Measurements from ENCODE around the gene C10orf105.
A peak's percentile ranks its signal among the peaks of the same experiment; 100 is the strongest.

C10orf105 gene

DNA sequence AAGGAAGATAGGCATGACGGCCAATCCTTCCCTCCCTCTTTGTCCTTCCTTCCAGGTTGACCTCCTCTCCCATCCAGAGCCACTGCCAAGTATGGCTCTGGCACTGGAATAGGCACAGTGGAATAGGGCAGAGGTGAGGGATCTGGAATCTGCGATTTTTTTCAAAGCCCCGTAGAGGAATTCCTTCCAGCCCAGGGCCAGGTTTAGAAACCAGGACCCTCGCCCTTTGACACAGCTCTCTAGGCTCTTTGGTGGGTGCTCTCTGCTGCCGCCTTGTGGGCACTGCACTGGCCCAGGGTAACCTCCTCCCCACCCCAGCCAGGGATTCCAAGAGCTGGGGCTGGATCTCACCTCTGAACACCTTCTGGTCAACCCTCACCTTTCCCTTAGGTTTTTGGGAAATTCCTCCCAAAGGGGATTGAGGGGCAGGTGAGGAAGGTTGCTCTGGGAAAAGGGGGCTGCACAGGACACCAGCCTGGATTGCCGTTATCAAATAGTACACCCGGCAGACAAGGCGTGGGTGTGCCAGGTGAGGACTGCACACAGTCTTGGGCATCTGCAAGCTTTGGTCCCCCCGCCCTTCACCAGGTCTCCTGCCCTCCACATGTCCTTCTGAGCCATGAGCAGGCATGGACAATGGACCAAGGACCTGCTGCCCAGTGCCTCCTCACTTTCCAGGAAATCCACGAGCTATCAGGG is 22.8 kb downstream of the C10orf105 start:
- peak; percentile 45 for DNase-seq

DNA sequence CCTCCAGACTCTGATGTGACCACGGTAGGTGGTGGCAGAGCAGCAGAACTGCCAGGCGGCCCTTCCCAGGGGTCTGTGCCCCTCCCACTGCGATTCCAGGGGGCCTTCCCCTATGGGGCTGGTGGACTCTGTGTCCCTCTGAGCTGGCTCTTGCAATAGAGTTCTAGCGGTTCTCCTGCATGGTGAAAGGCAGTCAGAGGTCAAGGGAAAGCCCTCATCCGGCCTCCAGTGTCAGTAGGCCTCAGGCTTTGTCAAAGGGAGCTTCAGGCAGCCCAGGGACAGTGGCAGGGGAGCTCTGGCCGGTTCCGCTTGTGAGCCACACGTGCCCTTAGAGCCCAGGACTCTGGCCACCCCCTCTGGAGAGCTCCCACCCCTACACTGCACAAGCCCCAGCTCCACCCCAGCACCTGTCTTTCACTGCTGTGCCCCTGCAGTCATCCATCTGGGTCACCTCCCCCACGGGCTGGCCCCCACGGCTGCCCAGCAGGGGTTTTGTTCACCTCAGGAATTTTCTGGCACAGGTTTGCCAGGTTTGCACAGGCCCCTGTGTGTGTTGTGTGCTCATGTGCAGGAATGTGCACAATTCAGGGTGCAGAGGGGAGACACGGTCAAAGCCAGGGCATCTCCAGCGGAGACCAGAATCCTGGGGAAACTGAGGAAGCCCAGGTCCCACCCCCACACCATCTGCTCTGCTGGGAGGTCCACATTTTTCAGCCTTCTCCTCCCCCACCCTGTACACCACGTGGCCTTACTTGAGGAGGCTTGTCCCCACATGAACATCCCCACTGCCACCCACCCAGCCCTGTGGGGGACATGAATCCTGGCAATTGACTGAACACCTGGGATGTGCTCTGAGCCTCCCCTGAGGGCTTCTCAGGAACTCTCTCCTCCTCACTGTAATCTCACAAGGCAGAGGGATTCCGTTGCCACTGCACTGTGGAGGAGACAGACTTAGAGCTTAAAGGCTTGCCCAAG is 23.8 kb downstream of the C10orf105 start:
- DNase-seq: no peak

DNA sequence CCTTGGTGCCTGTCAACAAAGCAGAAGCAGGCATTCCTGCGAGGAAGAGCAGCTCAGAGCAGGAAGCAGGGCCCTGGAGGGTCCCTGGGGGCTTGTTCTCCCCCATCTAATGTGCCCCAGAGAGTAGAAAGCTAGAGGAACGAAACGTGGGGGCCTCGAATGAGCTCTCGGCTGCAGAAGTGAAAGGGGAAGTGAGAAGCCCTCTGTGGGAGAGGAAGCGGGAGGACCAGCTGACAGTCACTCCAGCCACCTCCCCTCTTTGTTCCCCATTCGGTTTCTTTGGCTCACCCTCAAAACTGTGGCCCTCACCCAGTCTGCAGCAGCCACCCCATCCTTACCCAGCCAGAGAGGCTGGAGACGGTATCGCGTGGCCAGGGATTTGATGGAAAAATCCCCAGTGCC is 25.0 kb downstream of the C10orf105 start:
- peak; percentile 22 for DNase-seq

DNA sequence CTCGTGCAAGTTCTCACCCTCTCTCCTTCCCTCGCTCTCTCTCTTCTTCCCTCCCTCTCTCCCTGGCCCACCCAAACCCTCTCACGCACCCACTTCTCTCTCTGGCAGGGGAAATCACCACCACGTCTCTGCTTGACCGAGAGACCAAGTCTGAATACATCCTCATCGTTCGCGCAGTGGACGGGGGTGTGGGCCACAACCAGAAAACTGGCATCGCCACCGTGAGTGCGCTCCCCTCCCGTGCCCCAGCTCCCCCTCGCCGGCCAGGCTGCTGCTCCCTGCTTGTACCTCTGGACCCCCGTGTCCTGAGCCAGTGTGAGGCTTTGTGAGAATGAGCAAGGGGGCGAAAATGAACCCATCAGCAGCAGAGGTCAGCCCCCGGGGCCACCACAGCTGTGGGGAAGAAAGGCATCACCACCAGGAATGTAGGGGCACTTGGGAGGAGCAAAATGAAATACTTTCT is 25.5 kb downstream of the C10orf105 start:
- DNase-seq: no peak

DNA sequence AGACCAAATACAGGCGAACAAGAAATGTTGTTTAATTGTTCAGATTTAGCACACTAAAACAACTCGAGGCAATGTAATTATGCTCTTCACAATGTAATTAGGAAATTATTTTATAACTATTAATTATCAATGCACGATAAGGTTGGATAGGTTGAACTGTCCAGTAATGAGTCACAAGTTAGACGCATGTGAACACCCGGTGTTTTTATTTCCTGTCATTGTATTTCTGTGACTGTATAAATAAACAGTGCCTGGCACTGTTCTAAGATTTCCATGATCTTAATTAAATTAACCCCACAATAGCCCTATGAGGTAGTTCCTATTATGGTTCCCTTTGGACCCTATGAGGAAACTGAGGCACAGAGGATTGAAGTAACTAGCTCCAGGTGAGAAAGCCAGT is 26.2 kb downstream of the C10orf105 start:
- DNase-seq: no peak

DNA sequence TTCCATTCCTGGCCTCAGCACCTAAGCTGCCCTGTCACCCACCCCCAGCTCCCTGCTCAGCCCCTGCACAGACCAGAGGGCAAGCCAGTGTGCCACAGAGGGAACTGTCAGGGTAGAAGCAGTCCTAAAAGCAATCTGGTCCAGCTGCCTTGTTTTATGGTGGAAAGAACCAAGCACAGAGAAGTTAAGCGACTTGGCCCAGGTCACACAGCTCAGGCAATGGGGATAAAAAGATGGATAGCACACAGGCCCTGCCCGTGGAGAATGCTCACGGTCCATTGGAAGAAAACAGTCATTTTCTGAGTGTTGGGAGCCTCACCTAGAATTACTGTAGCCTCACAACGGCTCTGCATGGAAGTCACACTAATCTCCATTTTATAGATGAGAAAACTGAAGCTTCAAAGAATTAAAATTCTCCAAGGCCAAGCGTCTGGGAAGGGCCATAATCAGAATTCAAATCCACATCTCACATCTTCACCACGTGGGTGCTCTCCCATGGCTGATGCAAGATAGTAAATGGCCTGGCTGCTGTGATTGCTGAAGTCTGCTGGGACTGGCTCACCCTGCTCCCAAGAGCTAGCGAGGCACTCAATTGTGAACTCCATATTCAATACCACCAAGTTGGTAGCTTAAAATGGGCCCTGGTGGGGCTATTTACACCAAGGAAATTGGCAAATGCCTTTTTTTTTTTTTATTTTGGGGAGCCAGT is 26.8 kb downstream of the C10orf105 start:
- DNase-seq: no peak

DNA sequence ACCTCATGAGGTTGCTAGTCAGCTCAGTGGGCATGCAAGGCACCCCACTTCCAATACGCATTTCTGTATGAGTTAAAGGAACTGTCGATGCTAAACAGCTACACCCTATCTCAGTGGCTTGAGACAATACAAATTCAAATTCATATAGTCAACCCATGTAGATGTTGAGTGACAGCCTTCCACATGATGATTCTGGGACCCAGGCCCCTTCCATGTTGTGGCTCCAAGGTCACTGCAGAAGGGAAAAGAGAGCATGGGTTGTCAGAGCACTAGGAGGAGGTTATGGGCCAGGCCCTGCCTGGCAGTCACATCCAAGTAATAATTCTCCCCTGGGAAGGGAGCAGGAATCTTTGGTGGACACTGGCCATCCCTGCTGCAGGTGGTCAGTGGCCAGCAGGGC is 28.2 kb downstream of the C10orf105 start:
- DNase-seq: no peak

DNA sequence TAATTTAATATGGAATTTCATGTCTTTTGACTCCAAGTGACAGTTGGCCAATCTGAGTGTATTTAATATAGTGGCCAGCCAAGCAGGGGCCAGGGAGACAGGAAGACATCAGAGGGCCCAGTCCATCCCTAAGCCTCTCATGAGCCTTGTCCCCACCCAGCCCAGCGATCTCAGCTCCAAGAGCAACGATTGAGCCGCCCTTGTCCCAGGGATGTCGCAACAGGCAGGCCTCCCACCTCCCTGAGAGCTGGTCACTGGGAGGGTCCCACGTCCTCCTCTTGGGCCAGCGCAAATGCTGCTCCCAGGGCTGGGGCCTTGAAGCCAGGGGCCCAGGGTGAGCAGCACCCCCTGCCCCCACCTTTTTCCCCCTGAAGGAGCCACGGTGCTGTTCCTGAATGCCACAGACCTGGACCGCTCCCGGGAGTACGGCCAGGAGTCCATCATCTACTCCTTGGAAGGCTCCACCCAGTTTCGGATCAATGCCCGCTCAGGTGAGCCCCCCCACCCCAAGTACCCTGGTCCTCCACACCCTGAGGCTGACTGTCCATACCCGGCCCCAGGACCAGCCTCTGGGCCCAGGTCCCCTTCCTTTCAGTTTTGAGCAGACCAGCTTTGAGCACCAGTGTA is 29.4 kb downstream of the C10orf105 start:
- DNase-seq: no peak

DNA sequence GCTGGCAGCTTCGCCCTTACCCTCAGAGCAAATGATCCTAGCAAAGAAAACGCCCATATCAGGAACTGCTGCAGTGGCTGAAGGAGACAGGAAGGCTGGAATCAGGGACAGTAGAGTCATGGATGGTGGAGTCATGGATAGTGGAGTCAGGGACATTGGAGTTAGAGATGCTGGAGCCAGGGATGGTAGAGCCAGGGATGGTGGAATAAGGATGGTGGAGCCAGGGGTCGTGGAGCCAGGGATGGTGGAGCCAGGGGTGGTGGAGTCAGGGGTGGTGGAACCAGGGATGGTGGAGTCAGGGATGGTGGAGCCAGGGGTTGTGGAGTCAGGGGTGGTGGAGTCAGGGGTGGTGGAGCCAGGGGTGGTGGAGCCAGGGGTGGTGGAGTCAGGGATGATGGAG is 31.3 kb downstream of the C10orf105 start:
- no peak for DNase-seq

DNA sequence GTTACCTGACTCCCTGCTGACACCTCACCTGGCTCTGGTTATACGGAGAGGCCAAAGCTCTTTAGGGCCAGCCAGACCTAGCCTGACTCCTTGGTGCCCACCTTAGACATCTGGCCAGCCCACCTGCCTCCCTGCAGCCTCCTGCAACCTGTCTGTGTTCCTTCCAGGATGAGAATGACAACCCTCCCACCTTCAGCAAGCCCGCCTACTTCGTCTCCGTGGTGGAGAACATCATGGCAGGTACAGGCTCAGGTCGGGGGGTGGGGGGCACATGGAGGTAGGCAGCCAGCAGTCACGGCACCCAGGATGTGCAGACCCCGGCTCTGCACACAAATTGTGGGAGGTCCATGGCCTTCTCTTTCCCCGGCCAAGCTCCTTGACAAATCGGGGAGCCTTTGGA is 32.1 kb downstream of the C10orf105 start:
- no peak for DNase-seq

DNA sequence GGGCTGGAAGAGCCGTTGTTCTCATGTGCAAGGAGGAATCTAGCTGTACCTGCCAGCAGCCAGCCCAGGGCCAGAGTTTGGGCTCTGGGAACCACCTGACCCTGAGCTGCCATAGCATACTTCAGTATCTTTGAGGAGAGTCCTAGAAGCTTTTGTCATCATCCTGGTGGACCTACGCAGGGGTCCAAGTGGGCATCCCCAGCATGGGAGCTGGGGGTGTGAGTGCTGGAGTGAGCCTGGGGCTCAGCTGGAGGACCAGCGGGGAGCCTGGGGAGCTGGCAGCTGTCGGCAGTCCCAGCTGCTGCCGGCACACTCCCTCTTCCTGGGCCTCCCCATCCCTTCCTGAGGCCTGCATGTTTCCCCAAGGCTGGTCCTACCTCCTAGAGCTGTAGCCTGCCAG is 32.5 kb downstream of the C10orf105 start:
- no peak for DNase-seq

DNA sequence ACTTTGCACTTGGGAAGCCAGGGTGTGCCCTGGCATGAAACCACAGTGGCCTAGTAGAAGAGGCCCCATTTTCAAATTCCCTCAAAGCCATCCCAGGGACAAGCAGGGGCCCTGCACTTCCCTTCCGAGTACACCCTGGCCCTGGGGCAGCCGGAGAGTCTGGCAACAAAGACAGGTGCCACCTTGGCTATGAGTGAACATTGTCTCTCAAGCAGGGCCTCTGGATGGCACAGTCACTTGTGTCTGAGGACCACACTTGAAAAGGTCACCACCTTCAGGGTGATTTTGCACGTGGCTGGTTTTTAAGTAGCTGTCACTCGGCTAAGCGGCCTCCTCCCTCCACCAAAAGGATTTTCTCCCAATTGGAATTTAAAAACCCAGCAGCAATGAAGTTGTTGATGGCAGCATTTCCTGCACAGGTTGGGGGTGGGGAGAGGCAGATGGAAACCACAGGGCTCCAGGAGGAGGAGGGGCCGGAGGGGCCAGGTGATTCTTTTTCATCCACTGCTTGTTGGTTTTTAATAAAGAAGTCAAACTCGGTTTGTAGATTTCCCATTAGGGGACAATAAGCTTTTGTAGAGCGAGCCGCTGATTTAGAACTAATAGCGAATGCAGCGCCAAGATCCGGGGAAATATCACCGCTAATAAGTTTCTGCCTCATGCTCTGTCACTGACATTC is 33.9 kb downstream of the C10orf105 start:
- no peak for DNase-seq

DNA sequence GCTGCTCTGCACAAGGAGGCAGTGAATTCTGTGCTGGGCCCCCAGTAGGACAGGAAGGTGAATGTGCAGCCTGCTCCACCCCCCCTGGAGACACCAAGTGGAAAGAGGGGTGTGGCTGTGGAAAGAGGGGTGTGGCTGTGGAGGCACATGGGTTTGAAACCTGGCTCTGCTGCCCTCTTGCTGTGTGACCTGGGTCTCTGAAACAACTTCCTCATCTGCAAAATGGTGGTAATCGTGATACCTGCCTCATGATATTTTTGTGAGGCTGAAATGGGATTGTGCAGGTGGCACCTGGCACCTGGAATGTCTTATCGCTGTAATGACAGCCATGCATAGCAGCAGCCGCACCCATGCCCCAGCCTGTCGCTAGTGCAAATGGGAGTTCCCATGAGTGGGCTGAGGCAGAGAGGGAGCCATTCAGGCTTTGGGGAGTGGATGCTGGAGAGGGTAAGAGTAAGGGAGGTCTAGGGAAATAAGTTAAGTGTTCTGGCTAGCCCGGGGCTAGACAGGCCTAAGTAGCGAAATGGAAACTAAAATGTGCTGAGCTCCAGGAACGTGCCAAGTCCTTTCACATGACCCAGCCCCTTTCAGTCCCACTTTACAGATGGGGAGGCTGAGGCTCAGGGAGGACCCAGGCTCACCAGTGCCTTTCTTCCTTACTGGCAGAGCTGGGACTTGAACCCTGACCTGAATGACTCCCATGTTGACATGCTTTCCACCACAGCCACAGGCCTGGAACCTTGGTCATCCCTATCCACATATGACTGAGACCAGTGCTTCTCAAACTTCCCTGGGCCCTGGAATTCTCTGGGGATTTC is 35.0 kb downstream of the C10orf105 start:
- DNase-seq: no peak

DNA sequence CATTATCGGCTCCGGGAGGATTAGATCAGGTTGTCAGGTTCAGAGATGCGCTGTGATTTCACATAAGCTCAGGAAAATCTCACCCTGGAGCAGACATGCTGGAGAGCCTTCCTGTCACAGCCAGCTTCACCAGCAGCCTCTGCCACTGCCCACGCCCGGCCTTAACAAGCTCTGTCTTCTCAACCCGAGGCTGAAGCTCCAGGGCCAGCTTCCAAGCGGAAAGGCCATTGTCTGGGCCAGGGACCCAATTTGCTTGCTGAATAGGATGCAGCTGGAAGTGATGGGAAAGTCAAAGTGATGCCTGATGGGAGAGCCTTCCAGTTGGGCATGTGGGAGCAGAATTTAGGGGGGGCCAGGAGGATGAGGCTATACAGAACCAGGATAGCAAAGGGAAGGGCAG is 36.3 kb downstream of the C10orf105 start:
- no peak for DNase-seq

DNA sequence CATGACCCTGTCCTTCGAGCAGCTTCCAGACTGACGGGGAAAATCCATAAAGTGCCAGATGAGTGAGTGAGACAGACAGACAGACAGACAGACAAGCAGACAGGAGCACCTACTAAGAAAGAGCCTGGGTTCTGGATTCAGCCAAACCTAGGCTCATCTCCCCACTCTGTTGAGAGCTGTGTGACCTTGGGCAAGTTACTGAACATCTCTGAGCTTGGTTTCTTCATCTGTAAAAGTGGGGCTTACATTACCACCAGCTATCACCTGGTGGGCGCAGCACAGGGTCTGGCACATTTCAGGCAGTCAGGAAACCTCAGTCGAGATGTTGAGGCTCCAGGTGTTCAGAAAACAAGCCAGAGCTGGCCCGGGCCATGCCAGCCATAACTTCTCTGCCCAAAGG is 37.6 kb downstream of the C10orf105 start:
- no peak for DNase-seq

DNA sequence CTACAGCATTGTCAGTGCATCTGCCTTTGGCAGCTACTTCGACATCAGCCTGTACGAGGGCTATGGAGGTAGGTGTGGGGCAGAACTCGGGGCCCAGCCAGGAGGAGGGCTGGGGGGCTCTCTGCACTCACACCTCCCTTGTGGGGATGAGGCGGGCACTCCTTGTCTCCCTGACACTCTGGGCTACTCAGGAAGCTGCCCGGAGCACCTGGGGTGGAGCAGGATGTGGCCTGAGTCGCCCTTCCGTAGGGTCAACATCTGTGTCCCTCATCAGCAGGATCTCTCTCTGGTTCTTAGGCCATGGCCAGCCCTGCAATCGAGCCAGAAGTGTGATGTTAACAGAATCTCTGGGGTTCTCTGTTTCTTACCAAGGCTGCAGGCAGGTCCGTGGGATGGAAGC is 40.2 kb downstream of the C10orf105 start:
- no peak for DNase-seq

DNA sequence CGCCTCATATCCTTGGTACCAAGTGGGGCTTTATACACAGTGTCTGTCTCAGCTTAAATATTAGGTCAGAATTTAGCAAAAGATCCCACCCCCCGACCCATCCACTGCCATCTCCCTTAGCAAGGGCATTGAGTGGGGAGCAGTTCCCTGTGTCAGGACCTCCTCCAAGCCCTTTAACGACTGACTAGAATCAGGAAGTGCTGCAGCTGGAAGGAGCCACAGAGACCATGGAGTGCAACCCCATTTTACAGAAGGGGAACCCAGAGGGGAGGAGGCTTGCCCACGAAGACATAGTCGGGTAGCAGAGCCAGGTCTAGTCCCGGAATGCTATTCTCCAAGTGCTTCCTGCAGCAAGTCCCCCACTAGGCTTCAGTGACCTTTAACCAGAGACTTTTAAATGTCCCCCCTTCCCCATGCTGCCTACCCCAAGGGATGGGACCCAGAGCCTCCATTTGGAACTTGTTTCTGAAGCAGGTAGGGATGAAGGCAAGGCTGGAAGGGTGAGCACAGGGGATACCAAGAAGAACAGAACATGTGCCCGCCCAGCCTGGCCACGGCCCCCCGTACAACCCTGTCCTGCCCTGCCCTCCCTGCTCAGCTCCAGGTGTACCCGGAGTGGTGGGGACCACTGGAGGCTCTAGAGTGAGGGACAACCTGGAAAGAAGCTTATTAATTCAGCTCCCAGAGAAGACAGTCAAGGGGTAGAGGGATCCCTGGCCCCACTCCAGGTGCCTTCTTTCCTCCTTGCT is 41.3 kb downstream of the C10orf105 start:
- DNase-seq: no peak

DNA sequence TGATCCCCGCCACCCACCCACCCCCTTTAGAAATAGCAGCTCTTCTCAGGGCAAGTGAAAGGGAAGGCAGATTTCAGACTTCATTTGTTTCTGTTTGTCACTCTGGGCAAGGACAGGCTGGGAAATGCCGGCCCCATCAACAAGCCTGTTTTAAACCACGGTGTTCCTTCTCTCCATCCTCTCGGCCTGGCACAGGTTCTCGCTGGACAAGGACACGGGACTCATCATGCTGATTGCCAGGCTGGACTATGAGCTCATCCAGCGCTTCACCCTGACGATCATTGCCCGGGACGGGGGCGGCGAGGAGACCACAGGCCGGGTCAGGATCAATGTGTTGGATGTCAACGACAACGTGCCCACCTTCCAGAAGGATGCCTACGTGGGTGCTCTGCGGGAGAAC is 42.3 kb downstream of the C10orf105 start:
- no peak for DNase-seq

DNA sequence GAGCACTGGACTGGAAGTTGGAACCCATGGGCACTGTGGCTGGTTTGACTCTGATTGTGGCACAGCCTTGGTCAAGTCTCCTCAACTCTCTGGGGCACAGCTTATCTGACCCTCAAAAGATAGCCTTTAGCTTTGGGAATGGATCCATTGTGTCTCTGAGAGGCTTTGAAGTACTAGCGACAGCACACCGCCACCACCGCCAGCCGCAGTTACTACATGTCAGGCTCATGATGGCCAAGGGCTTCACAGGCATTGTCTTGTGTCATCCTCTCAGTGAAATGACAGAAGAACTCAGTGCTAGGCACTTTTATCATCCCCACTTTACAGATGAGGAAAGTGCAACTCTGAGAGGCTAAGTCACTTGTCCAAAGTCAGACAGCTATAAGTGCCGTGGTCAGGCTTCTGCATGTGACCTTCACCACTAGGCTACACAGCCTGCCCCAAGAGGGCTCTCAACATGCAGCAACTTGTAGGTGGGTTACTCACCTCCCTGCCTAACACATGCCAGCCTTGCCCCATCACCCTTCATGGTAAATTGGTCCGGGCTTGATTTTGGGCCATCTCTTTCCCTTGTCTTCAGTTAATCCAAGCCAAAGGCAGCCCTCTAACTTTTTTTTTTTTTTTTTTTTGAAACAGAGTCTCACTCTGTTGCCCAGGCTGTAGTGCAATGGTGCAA is 44.1 kb downstream of the C10orf105 start:
- no peak for DNase-seq
